ENCODE measurements around the gene UBE2U. TPM values are rescaled to one million over a fixed set of nuclear protein-coding genes. Genes with fewer than 3 reads are reported as not detected.
"Not testable (repeated sequence)": the region's sequence is repeated elsewhere in the genome, so short reads cannot be mapped to it uniquely, and the experiment has no call there.

Gene UBE2U
- total RNA-seq, 1 donor from 2014 or later, result not detected

- intact Hi-C loops (cut with micrococcal nuclease), result no loop called here
Measured at GRCh38 chr1:64236541-64236954, 33.1 kb downstream of the UBE2U start.

- intact Hi-C loops (cut with micrococcal nuclease), result not testable (repeated sequence)
Measured at GRCh38 chr1:64239519-64239918, 36.1 kb downstream of the UBE2U start.

- intact Hi-C loops (cut with micrococcal nuclease), result no loop called here
Measured at GRCh38 chr1:64240206-64240605, 36.8 kb downstream of the UBE2U start.

DNA sequence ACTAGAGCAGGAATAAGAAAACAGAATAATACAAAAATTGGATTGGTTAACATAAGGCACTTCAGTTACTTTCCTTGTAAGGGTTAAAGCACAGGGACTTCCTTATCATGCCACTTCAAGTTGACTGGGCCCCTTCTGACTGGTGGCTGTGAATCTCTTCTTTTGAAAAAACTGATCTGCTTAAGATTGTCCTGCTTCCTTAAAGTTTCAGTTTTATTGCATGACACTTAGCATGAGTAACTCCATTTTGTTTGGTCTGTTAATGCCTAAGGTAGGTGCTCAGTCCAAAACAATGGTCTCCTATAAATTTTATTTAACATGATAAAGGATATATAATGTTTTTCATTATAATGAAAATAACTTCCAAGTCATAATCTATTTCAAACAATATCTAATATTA is 37.6 kb downstream of the UBE2U start:
- intact Hi-C loops (cut with micrococcal nuclease), result no loop called here

- intact Hi-C loops (cut with micrococcal nuclease), result no loop called here
Measured at GRCh38 chr1:64242895-64243756, 39.7 kb downstream of the UBE2U start.

DNA sequence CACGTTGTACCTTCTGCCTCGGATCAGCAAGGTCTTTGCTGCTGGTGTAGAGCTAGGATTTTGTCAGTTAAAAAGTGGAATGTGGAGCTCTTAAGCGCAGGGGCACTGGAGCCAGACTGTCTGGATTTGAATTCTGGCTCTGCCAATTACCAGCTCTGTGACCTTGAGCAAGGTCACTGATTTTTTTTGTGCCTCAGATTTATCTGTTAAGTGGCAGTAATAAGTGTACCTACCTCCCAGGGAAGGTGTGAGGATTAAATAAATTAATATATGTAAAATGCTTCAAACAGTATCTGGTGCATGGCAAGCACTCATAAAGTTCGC is 40.3 kb downstream of the UBE2U start:
- intact Hi-C loops (cut with micrococcal nuclease), result no loop called here

DNA sequence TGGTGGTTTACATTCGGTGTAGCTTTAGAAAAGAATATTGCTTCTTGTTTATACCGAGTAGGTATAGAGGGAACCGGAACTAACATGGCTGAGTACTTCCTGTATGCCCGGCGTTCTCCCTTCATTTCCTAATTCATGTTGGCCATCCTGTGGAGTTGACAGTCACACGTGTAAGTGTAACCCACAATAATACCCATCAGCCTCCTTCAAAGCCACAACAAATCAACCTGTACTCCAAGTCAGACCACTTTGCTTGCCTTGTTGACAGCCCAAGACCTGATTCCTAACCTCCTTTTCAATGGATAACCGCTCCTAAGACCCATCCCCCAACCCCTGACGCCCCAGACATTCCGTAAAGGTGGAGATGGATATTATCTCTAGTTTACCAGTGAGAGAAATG is 42.1 kb downstream of the UBE2U start:
- intact Hi-C loops (cut with micrococcal nuclease), result loop anchor here (5.0 kb wide), 1 partner anchor 1333 kb away; no protein-coding TSS in a partner anchor

- intact Hi-C loops (cut with micrococcal nuclease), result loop anchor here (1.0 to 5.0 kb wide), 7 partner anchors 109 to 1334 kb away; no protein-coding TSS in a partner anchor
Measured at GRCh38 chr1:64246294-64246917, 43.0 kb downstream of the UBE2U start.

DNA sequence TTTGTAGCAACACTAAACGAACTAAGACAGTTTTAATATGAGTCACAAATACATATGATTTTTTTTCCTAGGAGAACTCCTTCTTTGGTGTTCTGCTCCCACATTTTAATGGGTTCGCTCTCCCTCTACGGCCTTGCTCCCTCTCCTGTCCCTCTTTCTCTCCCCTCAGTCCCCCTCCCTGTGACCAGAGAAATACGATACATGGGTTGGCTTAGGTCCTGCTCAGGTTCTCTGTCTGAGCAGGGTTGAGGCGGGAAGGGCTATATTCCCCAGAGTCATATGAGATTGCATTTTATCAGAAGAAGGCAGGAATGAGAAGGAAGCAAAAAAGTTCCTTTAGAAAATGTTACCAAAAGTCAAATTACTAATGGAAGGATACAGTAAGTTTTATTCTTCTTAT is 44.6 kb downstream of the UBE2U start:
- intact Hi-C loops (cut with micrococcal nuclease), result loop anchor here (5.0 kb wide), 1 partner anchor 1336 kb away; no protein-coding TSS in a partner anchor

GRCh38 chr1:64250472-64250871 is 47.0 kb downstream of the UBE2U start:
- intact Hi-C loops (cut with micrococcal nuclease), result not testable (repeated sequence)

DNA sequence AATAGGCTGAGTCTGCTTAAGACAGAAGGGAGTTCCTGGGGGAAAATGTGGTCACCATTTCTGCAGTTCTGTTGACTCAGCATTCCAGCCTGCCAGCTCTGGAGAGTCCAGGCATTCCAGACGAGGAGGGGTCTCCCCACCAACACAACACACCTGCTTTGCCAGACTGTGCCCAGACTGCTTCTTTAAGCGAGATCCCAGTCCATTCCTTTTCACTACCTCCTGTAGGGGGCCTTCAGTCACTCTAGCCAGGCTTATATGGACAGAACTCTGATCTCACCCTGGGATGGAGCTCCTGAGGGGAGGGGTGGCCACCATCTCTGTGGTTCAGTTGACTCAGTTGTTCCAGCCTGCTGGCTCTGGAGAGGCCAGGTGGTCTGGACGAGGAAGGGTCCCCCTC is 48.5 kb downstream of the UBE2U start:
- intact Hi-C loops (cut with micrococcal nuclease), result no loop called here

GRCh38 chr1:64257233-64257632 is 53.8 kb downstream of the UBE2U start:
- intact Hi-C loops (cut with micrococcal nuclease), result not testable (repeated sequence)

GRCh38 chr1:64258444-64258843 is 55.0 kb downstream of the UBE2U start:
- intact Hi-C loops (cut with micrococcal nuclease), result not testable (repeated sequence)

DNA sequence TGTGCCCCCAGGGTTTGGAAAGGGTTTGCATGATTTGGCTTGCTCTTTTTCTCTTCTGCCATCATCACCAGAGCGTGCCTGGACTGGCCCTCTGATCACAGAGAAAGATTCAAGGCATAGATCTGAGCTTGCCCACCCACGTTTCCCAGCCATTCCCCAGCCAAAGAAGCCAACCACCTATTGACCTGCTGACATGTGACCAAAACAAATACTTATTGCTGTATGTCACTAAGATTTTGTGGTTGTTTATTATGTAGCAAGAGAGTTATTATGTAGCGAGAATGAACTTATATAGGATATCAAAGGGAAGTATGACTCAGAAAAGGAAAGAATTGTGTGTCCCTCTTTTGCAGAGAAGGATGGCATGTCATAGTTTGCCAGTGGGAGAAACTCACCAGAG is 59.9 kb downstream of the UBE2U start:
- intact Hi-C loops (cut with micrococcal nuclease), result no loop called here

GRCh38 chr1:64263856-64264255 is 60.4 kb downstream of the UBE2U start:
- intact Hi-C loops (cut with micrococcal nuclease), result no loop called here

- intact Hi-C loops (cut with micrococcal nuclease), result loop anchor here (5.0 kb wide), 2 partner anchors 797 to 1422 kb away; no protein-coding TSS in a partner anchor
Measured at GRCh38 chr1:64265141-64265540, 61.7 kb downstream of the UBE2U start.

- intact Hi-C loops (cut with micrococcal nuclease), result loop anchor here (5.0 kb wide), 2 partner anchors 795 to 1420 kb away; no protein-coding TSS in a partner anchor
Measured at GRCh38 chr1:64266991-64267390, 63.6 kb downstream of the UBE2U start.

DNA sequence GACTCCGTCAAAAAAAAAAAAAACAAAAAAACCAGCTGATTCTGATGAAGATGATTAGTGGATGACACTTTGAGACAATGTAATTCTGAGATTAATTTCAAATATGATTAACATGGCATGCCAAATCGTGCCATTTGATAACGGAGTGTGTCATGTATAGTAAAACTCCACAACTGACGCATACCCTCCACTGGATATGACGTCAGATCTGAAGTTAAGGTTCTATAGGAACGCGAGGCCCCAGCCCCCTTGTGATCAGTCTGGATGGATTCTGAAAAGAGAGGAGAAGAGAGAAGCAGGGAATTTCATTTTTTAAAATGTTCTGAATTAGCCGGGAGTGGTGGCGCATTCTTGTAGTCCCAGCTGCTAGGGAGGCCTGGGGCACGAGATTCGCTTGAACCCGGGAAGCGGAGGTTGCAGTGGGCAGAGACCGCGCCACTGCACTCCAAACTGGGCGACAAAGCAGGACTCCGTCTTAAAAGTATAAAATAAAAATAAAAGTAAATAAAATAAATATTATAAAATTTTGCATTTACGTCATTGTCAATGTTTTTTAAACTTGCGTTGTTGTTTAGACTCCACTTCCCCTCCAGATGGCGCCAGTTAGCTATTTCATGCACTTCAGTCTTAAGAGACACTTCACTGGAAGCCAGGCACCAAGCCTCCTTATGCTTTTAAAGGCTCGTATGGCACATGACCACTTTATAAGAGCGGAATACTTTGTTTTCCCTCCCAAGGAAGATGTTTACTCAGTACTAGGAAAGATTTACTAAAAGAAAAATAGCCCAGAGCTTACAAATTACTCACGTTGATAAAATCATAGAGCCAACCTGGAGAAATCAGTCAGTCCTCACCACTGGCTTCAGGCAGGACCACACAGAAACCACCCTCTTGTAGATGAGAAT is 65.5 kb downstream of the UBE2U start:
- intact Hi-C loops (cut with micrococcal nuclease), result loop anchor here (1.0 to 5.0 kb wide), 6 partner anchors 315 to 1418 kb away; no protein-coding TSS in a partner anchor

DNA sequence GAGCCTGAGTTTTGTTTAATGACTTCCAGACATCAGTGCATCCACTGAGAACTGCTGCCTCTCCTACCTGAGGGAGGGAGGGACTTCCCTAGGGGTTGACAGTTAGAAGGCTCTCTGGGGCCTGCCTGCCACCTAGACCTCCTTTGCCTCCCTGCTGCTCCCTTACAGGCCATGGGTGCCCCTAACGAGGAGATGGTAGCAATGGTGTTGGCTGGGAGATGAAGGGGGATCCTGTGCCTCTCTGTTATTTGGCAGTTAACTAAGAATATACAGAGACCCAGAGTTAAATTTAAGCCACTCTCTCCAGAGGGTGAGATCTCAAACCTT is 66.1 kb downstream of the UBE2U start:
- intact Hi-C loops (cut with micrococcal nuclease), result loop anchor here (1.0 to 5.0 kb wide), 6 partner anchors 315 to 1418 kb away; no protein-coding TSS in a partner anchor

DNA sequence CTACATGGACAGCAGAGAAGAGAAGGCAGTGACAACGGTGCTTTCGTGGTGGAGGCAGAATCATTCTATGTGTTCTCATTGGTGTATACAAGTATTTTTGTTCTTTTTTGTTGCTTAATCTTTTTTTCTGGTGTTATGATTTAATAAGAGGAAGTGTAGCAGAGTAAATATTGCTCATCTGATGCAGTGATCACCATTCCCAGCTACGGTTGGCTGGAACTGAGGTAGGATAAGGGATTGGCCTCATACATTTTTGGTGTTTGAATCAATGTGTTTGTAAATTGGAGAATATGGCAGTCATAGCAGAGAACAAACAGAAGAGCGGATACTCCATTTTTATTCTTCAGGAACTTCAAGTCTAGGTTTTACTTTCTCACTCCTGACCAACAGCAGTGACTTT is 76.6 kb downstream of the UBE2U start:
- intact Hi-C loops (cut with micrococcal nuclease), result no loop called here

- intact Hi-C loops (cut with micrococcal nuclease), result no loop called here
Measured at GRCh38 chr1:64282351-64282750, 78.9 kb downstream of the UBE2U start.
